ENCODE measurements around the gene LGALS12.

The LGALS12 gene

GRCh38 chr11:63491240-63491587, 14.7 kb upstream of the LGALS12 start:
- no peak for DNase-seq (ENCODE audit: low read depth)
- TF ChIP-seq, protein P1, sequence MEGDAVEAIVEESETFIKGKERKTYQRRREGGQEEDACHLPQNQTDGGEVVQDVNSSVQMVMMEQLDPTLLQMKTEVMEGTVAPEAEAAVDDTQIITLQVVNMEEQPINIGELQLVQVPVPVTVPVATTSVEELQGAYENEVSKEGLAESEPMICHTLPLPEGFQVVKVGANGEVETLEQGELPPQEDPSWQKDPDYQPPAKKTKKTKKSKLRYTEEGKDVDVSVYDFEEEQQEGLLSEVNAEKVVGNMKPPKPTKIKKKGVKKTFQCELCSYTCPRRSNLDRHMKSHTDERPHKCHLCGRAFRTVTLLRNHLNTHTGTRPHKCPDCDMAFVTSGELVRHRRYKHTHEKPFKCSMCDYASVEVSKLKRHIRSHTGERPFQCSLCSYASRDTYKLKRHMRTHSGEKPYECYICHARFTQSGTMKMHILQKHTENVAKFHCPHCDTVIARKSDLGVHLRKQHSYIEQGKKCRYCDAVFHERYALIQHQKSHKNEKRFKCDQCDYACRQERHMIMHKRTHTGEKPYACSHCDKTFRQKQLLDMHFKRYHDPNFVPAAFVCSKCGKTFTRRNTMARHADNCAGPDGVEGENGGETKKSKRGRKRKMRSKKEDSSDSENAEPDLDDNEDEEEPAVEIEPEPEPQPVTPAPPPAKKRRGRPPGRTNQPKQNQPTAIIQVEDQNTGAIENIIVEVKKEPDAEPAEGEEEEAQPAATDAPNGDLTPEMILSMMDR (IDR thresholded peaks at IDR 0.05; ENCODE audit: low read depth, low read length, missing control alignments) = no peak
- H3K4me3 ChIP-seq (ENCODE audit: low read depth, low read length) = peak overlapping the region; percentile 33
- in situ Hi-C loops (cut with HindIII; ENCODE audit: low sequenced_read_pairs) = no loop called here

DNA sequence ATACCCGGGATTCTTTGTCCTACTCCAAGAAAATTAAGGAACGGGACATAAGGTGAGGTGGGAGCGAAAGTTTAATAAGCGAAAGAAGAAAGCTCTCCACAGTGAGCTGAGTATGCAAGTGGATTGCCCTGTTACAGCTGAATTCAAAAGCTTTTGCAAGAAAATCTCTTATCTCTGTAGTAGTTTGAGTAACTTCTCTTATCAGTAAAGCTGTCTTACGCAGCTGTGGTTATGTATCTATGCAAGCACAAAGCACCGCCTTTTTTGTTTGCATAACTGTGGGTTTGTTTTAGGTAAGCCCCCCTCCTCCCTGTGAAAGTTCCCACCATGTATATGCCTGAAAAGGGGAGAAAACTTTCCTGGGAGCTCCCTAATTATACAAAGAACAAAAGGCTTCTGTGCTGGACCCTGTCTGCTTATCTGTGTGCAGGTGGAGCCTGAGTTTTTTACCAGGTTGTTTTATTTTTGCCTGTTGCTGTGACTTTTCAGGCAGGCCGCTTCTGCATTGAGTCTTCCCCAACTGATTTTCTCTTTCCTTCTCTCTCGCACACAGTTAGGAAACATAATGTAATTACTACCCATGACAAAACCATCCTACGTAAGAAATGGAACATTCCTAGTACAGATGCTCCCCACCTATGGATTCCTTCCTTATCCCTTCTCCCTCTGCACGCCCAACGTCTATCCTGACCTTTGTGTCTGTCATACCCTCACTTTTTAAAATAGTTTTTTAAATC, 14.1 kb upstream of the LGALS12 start:
- H3K4me3 ChIP-seq (ENCODE audit: low read depth, low read length) = peak overlapping the region; percentile 33
- no peak for DNase-seq (ENCODE audit: low read depth)
- in situ Hi-C loops (cut with HindIII; ENCODE audit: low sequenced_read_pairs) = no loop called here
- TF ChIP-seq, protein P1 (IDR thresholded peaks at IDR 0.05; ENCODE audit: low read depth, low read length, missing control alignments) = no peak

DNA sequence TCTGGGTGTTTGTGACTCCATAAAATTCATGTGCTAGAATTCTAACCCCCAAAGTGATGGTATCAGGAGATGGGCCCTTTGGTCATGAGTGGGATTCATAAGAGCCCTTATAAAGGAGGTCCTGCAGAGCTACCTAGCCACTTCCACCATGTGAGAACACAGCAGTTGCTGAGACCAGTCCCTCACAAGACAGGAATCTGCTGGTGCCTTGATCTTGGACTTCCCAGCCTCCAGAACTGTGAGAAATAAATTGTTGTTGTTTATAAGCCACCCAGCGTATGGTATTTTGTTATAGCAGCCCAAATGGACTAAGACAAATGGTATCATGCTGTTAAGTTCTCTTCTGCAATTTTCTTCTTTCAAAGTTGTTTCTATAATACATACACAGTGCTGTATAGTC, 13.4 kb upstream of the LGALS12 start:
- H3K4me3 ChIP-seq (ENCODE audit: low read depth, low read length) = no peak overlapping the region
- DNase-seq (ENCODE audit: low read depth) = no peak
- TF ChIP-seq, protein P1 (IDR thresholded peaks at IDR 0.05; ENCODE audit: low read depth, low read length, missing control alignments) = no peak
- in situ Hi-C loops (cut with HindIII; ENCODE audit: low sequenced_read_pairs) = no loop called here

DNA sequence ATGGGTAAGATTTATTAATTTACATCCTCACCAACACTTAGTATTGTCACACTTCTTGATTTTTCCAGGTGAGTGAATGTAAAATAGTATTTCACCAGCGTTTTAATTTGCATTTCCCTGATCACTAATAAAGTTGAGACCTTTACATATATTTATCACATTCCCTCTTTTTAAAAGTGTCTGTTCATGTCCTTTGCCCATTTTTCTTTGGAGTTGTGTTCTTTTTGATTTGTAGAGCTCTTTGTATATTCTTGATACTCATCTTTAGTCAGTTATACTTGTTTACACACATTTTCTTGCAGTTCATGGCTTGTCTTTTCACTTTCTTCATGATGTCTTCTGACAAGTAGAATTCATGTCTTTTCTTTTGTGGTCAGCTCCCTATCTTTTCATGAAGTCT, 12.8 kb upstream of the LGALS12 start:
- no peak overlapping the region for H3K4me3 ChIP-seq (ENCODE audit: low read depth, low read length)
- no peak for DNase-seq (ENCODE audit: low read depth)
- in situ Hi-C loops (cut with HindIII; ENCODE audit: low sequenced_read_pairs) = no loop called here
- TF ChIP-seq, protein P1 (IDR thresholded peaks at IDR 0.05; ENCODE audit: low read depth, low read length, missing control alignments) = no peak

GRCh38 chr11:63494975-63495374, 10.9 kb upstream of the LGALS12 start:
- in situ Hi-C loops (cut with HindIII; ENCODE audit: low sequenced_read_pairs) = no loop called here
- DNase-seq (ENCODE audit: low read depth) = no peak
- TF ChIP-seq, protein P1 (IDR thresholded peaks at IDR 0.05; ENCODE audit: low read depth, low read length, missing control alignments) = no peak
- H3K4me3 ChIP-seq (ENCODE audit: low read depth, low read length) = no peak overlapping the region

GRCh38 chr11:63499874-63500273, 6.0 kb upstream of the LGALS12 start:
- no peak for DNase-seq (ENCODE audit: low read depth)
- no peak overlapping the region for H3K4me3 ChIP-seq (ENCODE audit: low read depth, low read length)
- in situ Hi-C loops (cut with HindIII; ENCODE audit: low sequenced_read_pairs) = no loop called here
- TF ChIP-seq, protein P1 (IDR thresholded peaks at IDR 0.05; ENCODE audit: low read depth, low read length, missing control alignments) = no peak

Measured in astrocyte of the cerebellum (primary cell).